Activated CD4-positive, alpha-beta memory T cell treated with anti-CD3 and anti-CD28 coated beads, Interleukin-2, amount 10 ng/mL, durations not matched to agents 7 days and 5 days (primary cell): ENCODE data around the gene SPANXN5. TPM values are rescaled to one million over a fixed set of nuclear protein-coding genes. Genes with fewer than 3 reads are reported as not detected.

ENCODE experiments used
- total RNA-seq, 2 experiments: library from RNA; stranded (reverse); gene quantifications; one replicate each; pipeline ENCODE4 v1.2.3, GENCODE V29; 2021

Gene SPANXN5
- total RNA-seq, 2 experiments from 2014 or later, result not detected

Other genes starting within 250 kb of the SPANXN5 start
- not detected for gene SSX7, start 142.5 kb downstream of the SPANXN5 start, total RNA-seq
- not detected for gene SSX2, start 90.2 kb downstream of the SPANXN5 start, total RNA-seq
- gene SSX2B, start 46.2 kb downstream of the SPANXN5 start, total RNA-seq, result not detected
- not detected for gene XAGE5, start 13.9 kb upstream of the SPANXN5 start, total RNA-seq
- gene XAGE3, start 70.7 kb upstream of the SPANXN5 start, total RNA-seq, result not detected
- 10 to 100 TPM; 10.3 to 12.2 TPM for gene FAM156B, start 99.9 kb upstream of the SPANXN5 start, total RNA-seq
- 10 to 100 TPM; 18.5 to 21.0 TPM for gene FAM156A, start 161.1 kb upstream of the SPANXN5 start, total RNA-seq